Endodermal cell (in vitro differentiated cells): ENCODE results near the gene HOATZ. TPM values are rescaled to one million over a fixed set of nuclear protein-coding genes. Genes with fewer than 3 reads are reported as not detected.

ENCODE experiments used
- DNase-seq: peaks from one replicate; pipeline ENCODE4 v3.0.0-alpha.2; 2017
- H3K27ac ChIP-seq: 2 replicates; pipeline ENCODE4 v1.5.1; 2013; ENCODE audit warnings: mild to moderate bottlenecking, low read depth, low read length, moderate library complexity
- H3K27me3 ChIP-seq: 2 replicates; pipeline ENCODE4 v1.6.1; 2013; ENCODE audit warnings: mild to moderate bottlenecking, low read length, moderate library complexity; ENCODE audit not compliant: insufficient read depth, control insufficient read depth, poor library complexity, severe bottlenecking
- H3K36me3 ChIP-seq: 2 replicates; pipeline ENCODE4 v1.7.0; 2013; ENCODE audit warnings: mild to moderate bottlenecking, low read length, moderate library complexity; ENCODE audit not compliant: control insufficient read depth, insufficient read depth
- H3K4me1 ChIP-seq: one replicate; pipeline ENCODE4 v1.7.0; 2013; ENCODE audit warnings: low read length; ENCODE audit not compliant: control insufficient read depth, insufficient read depth
- H3K4me3 ChIP-seq: 2 replicates; pipeline ENCODE4 v1.5.1; 2013; ENCODE audit warnings: mild to moderate bottlenecking, low read length, moderate library complexity
- H3K9ac ChIP-seq: 2 replicates; pipeline ENCODE4 v1.6.1; 2013; ENCODE audit warnings: mild to moderate bottlenecking, low read length, moderate library complexity; ENCODE audit not compliant: poor library complexity, severe bottlenecking; ENCODE audit errors: extremely low read depth
- H3K9me3 ChIP-seq: 2 replicates; pipeline ENCODE4 v1.6.1; 2013; ENCODE audit warnings: mild to moderate bottlenecking, low read length, moderate library complexity; ENCODE audit not compliant: control insufficient read depth
- H3K27ac Mint-ChIP-seq: 2 replicates; pipeline ENCODE4 v1.8.0; 2020; ENCODE audit warnings: mixed read lengths
- H3K27me3 Mint-ChIP-seq: 2 replicates; pipeline ENCODE4 v1.8.0; 2021; ENCODE audit warnings: mild to moderate bottlenecking, mixed read lengths; ENCODE audit not compliant: insufficient read depth
- H3K36me3 Mint-ChIP-seq: 2 replicates; pipeline ENCODE4 v1.8.0; 2020; ENCODE audit warnings: low read depth, mixed read lengths
- H3K4me1 Mint-ChIP-seq: 2 replicates; pipeline ENCODE4 v1.8.0; 2020; ENCODE audit warnings: mixed read lengths
- H3K4me3 Mint-ChIP-seq: 2 replicates; pipeline ENCODE4 v1.8.0; 2020; ENCODE audit warnings: mild to moderate bottlenecking, moderate library complexity, mixed read lengths
- H3K9me3 Mint-ChIP-seq: 2 replicates; pipeline ENCODE4 v1.8.0; 2020; ENCODE audit warnings: mild to moderate bottlenecking, mixed read lengths
- WGBS, 2 experiments: methylation state at CpG; one replicate each; pipeline versions ENCODE4 v1.1.5 to v1.1.7; 2013; ENCODE audit warnings: missing lambda C conversion rate in 2 of 2, mixed read lengths in 1 of 2; ENCODE audit not compliant: insufficient coverage in 1 of 2, insufficient read length in 1 of 2; 5-methylcytosine and 5-hydroxymethylcytosine counted together
- total RNA-seq, 2 donors: library from RNA; stranded (reverse); fragmentation: NEBNext Ultra II Directional in 1 of 2; extraction: Animal tissue kit (Norgen Biotek cat#: 25700) in 1 of 2; gene quantifications; 2 replicates in 1 of 2; 3 replicates in 1 of 2; pipeline ENCODE4 v1.2.1, GENCODE V29; 2021
- TF ChIP-seq, protein P1 (sequence below): fragments of 200-600 bp; sonication (generic); conservative IDR thresholded peaks from 2 replicates; pipeline ENCODE4 v1.5.0; 2021; ENCODE audit warnings: antibody characterized with exemption, mild to moderate bottlenecking

The HOATZ gene
- total RNA-seq, 2 donors from 2014 or later: 0.89 TPM; not detected in 1

DNA sequence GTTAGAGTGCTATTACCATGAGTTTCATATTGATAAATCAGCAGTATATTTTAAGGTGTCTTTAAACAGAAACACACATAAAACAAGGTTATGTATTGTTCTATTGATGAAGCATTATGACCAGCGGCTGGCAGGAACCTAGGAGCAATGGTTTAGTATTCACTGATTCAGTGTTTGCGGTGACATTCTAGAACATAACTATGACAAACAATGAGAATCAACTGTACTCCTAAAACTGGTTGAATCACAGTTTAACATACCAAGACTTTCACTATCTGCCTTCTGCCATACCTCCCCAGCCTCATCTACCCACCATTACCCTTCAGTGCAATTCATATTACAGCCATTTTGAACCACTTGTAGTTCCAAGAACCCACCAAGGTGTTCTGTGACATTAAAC is 8.8 kb downstream of the HOATZ start:
- Histone ChIP-seq H3K9ac (no peak overlapping the region), H3K9me3 (no peaks in the 10 kb centered on the region), H3K36me3 (no peaks in the 10 kb centered on the region), H3K27ac (no peak overlapping the region), H3K27me3 (peaks cover 11% of the 10 kb centered on the region), H3K4me3 (no peak overlapping the region), H3K4me1 (no peaks in the 10 kb centered on the region)
- DNase-seq: no peak
- WGBS, 2 experiments: 83 to 84% methylated on average over 2 of the region's 2 CpGs
- H3K27me3 Mint-ChIP-seq: peaks cover 13% of the 10 kb centered on the region
- no peak overlapping the region for H3K27ac Mint-ChIP-seq
- H3K4me3 Mint-ChIP-seq: no peak overlapping the region
- TF ChIP-seq, protein P1, sequence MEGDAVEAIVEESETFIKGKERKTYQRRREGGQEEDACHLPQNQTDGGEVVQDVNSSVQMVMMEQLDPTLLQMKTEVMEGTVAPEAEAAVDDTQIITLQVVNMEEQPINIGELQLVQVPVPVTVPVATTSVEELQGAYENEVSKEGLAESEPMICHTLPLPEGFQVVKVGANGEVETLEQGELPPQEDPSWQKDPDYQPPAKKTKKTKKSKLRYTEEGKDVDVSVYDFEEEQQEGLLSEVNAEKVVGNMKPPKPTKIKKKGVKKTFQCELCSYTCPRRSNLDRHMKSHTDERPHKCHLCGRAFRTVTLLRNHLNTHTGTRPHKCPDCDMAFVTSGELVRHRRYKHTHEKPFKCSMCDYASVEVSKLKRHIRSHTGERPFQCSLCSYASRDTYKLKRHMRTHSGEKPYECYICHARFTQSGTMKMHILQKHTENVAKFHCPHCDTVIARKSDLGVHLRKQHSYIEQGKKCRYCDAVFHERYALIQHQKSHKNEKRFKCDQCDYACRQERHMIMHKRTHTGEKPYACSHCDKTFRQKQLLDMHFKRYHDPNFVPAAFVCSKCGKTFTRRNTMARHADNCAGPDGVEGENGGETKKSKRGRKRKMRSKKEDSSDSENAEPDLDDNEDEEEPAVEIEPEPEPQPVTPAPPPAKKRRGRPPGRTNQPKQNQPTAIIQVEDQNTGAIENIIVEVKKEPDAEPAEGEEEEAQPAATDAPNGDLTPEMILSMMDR: no peak
- no peaks in the 10 kb centered on the region for H3K9me3 Mint-ChIP-seq
- no peaks in the 10 kb centered on the region for H3K36me3 Mint-ChIP-seq
- H3K4me1 Mint-ChIP-seq: no peaks in the 10 kb centered on the region

DNA sequence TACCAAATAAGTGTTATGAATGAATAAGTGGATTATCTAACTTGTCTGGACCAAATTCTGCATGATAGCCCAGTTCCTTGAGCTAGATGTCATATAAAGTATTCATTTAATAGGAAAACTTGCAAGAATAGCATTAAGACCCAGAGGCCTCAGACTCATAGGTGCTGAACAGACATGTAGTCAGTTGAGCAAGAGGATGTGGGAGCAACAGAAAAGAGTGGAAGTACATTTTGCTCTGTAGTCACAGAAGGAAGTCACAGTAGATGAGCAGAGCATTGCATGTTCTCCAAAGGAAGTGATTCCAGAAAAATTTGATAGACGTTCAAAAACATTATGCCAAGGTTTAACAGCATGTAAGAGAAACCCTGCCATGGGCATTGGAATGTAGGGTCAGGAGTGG is 9.5 kb downstream of the HOATZ start:
- Mint-ChIP-seq H3K36me3 (no peaks in the 10 kb centered on the region), H3K9me3 (no peaks in the 10 kb centered on the region), H3K4me3 (no peak overlapping the region), H3K4me1 (no peaks in the 10 kb centered on the region), H3K27me3 (peaks cover 13% of the 10 kb centered on the region), H3K27ac (no peak overlapping the region)
- H3K36me3 ChIP-seq: no peaks in the 10 kb centered on the region
- no peaks in the 10 kb centered on the region for H3K9me3 ChIP-seq
- peaks cover 11% of the 10 kb centered on the region for H3K27me3 ChIP-seq
- H3K4me1 ChIP-seq: no peaks in the 10 kb centered on the region
- H3K9ac ChIP-seq: no peak overlapping the region
- no peak overlapping the region for H3K4me3 ChIP-seq
- TF ChIP-seq, protein P1: no peak
- WGBS, 2 experiments: 90 to 94% methylated on average over 1 of the region's 1 CpG
- no peak overlapping the region for H3K27ac ChIP-seq
- no peak for DNase-seq

DNA sequence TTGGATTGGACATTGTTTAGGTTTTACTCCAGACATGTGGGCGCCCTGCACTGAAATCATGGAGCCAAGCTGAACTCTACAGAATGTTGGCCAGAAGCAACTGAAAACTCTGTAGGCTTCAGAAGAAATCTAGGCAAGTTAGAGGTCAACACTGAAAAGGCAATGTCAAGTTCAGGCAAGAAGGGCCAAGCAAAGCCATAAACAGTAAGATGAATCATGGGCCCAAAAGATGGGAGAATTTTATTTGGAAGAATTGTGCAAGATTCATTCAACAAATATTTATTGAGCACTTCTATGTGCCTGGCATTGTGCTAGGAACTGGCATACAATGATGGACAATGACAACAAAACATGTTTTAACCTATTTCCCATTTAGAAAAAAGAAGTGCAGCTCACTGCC is 10.9 kb downstream of the HOATZ start:
- TF ChIP-seq, protein P1: no peak
- no peaks in the 10 kb centered on the region for H3K4me1 Mint-ChIP-seq
- WGBS, 2 experiments: 94 to 100% methylated on average over 1 of the region's 1 CpG

More for the DNA sequence above, 10.9 kb downstream of the HOATZ start:
- H3K4me1 ChIP-seq: no peaks in the 10 kb centered on the region
- H3K9me3 ChIP-seq: no peaks in the 10 kb centered on the region
- H3K27ac ChIP-seq: no peak overlapping the region
- H3K9ac ChIP-seq: no peak overlapping the region
- DNase-seq: no peak
- H3K27me3 ChIP-seq: peaks cover 11% of the 10 kb centered on the region
- Mint-ChIP-seq H3K4me3 (no peak overlapping the region), H3K9me3 (no peaks in the 10 kb centered on the region), H3K36me3 (no peaks in the 10 kb centered on the region), H3K27ac (no peak overlapping the region), H3K27me3 (peaks cover 13% of the 10 kb centered on the region)
- no peak overlapping the region for H3K4me3 ChIP-seq
- H3K36me3 ChIP-seq: no peaks in the 10 kb centered on the region
